K562 (cell line): ENCODE measurements around the gene TMEM239. TPM values are rescaled to one million over a fixed set of nuclear protein-coding genes. Genes with fewer than 3 reads are reported as not detected.

ENCODE experiments used
- ATAC-seq: fragments of 200-7000 bp; cut with Tn5 transposase; 3 replicates; pipeline ENCODE4 v1.9.1; 2020; ENCODE audit warnings: moderate library complexity
- BruUV-seq: library from RNA; stranded (reverse); fragments of 400-500 nt; replicated peaks from 2 replicates; lab custom pipeline; 2021; lab: Mats Ljungman, UMichigan
- CTCF ChIA-PET: fragments of 300-600 bp; formaldehyde crosslinking; extraction: SDS; loops from one replicate; lab custom pipeline; 2021; ENCODE audit warnings: low intra/inter-chr PET ratio; lab: Yijun Ruan, JAX
- POLR2A ChIA-PET: fragments of 300-600, 350-650 bp; sonication (Branson Sonifier 250); formaldehyde crosslinking; extraction: SDS; loops from one replicate; lab custom pipeline; 2021; ENCODE audit warnings: antibody characterized with exemption, inconsistent platforms; lab: Yijun Ruan, JAX
- DNase-seq, 4 experiments: peaks; one replicate each; pipeline versions ENCODE4 v3.0.0 to v3.0.0-alpha.2; 2011 to 2018; ENCODE audit warnings: low spot score in 3 of 4, mixed read lengths in 3 of 4; ENCODE audit errors: extremely low read depth in 1 of 4
- FAIRE-seq: peaks from 2 replicates; lab custom pipeline; 2011; peaks lifted over from hg19 to GRCh38; lab: Jason Lieb, UNC
- H2AFZ ChIP-seq: 2 replicates; pipeline ENCODE4 v1.6.0; 2011; ENCODE audit warnings: low read depth, low read length, control low read depth, inconsistent platforms
- H3K27ac ChIP-seq: fragments of 200-600 bp; 3 replicates; pipeline ENCODE4 v1.8.0; 2011; ENCODE audit warnings: low read depth, mild to moderate bottlenecking, control low read depth, inconsistent platforms, low read length, moderate library complexity, mixed read lengths; ENCODE audit errors: extremely low read depth
- H3K27me3 ChIP-seq, 2 experiments: fragments of 300-600 bp in 1 of 2; 2 replicates in 1 of 2; 3 replicates in 1 of 2; pipeline versions ENCODE4 v1.6.0 to v1.8.0; 2011; ENCODE audit warnings: inconsistent platforms in 2 of 2, low read length in 2 of 2, mild to moderate bottlenecking in 1 of 2, mixed read lengths in 1 of 2, moderate library complexity in 1 of 2; ENCODE audit not compliant: control insufficient read depth in 2 of 2, insufficient read depth in 2 of 2
- H3K36me3 ChIP-seq: fragments of 300-600 bp; 3 replicates; pipeline ENCODE4 v1.8.0; 2011; ENCODE audit warnings: mild to moderate bottlenecking, low read length, inconsistent platforms; ENCODE audit not compliant: control insufficient read depth, insufficient read depth
- H3K4me1 ChIP-seq, 2 experiments: fragments of 200-600 bp in 1 of 2; replicated peaks in 1 of 2; 2 replicates in 1 of 2; 3 replicates in 1 of 2; pipeline versions ENCODE4 v1.5.1 to v1.8.0; 2011; ENCODE audit warnings: inconsistent platforms in 2 of 2, low read length in 2 of 2, mild to moderate bottlenecking in 1 of 2, mixed read lengths in 1 of 2, moderate library complexity in 1 of 2; ENCODE audit not compliant: control insufficient read depth in 2 of 2, insufficient read depth in 2 of 2
- H3K4me2 ChIP-seq: 2 replicates; pipeline ENCODE4 v1.6.1; 2011; ENCODE audit warnings: low read length, control low read depth, inconsistent platforms, mixed read lengths; ENCODE audit not compliant: insufficient read depth
- H3K4me3 ChIP-seq: fragments of 200-600 bp; sonication (generic), shearing (Covaris generic); 2 replicates; pipeline ENCODE4 v1.5.1; 2016; ENCODE audit warnings: control low read depth, inconsistent platforms
- H3K79me2 ChIP-seq: fragments of 200-600 bp; 3 replicates; pipeline ENCODE4 v1.8.0; 2011; ENCODE audit warnings: low read length, inconsistent platforms; ENCODE audit not compliant: control insufficient read depth, insufficient read depth
- H3K9ac ChIP-seq, 2 experiments: 2 replicates each; pipeline versions ENCODE4 v1.6.0 to v1.6.1; 2011; ENCODE audit warnings: low read depth in 2 of 2, low read length in 2 of 2, control low read depth in 1 of 2, inconsistent platforms in 1 of 2, mild to moderate bottlenecking in 1 of 2, mixed read lengths in 1 of 2; ENCODE audit not compliant: insufficient read depth in 1 of 2
- H3K9me1 ChIP-seq: one replicate; pipeline ENCODE4 v1.6.0; 2011; ENCODE audit warnings: inconsistent platforms, mild to moderate bottlenecking, low read length, moderate library complexity; ENCODE audit not compliant: control insufficient read depth, insufficient read depth
- H3K9me3 ChIP-seq: replicated peaks from 2 replicates; pipeline ENCODE4 v1.5.1; 2011; ENCODE audit warnings: low read depth, low read length, inconsistent platforms; ENCODE audit not compliant: control insufficient read depth, insufficient read depth
- H4K20me1 ChIP-seq: replicated peaks from 2 replicates; pipeline ENCODE4 v1.6.1; 2011; ENCODE audit warnings: low read length, inconsistent platforms, mixed read lengths; ENCODE audit not compliant: control insufficient read depth, insufficient read depth
- ASH1L ChIP-seq: fragments of 450-650 bp; IDR thresholded peaks from 2 replicates; pipeline ENCODE4 v1.6.1; 2018; ENCODE audit warnings: borderline replicate concordance, mild to moderate bottlenecking, low read depth; ENCODE audit not compliant: partially characterized antibody
- ATF7 ChIP-seq: fragments of 450-650 bp; IDR thresholded peaks from 2 replicates; pipeline ENCODE4 v1.7.1; 2014; ENCODE audit warnings: mild to moderate bottlenecking, moderate library complexity
- EHMT2 ChIP-seq: fragments of 450-650 bp; IDR thresholded peaks from 2 replicates; pipeline ENCODE4 v1.6.1; 2018; ENCODE audit warnings: antibody characterized with exemption
- HDAC3 ChIP-seq: fragments of 450-650 bp; IDR thresholded peaks from 2 replicates; pipeline ENCODE4 v1.6.1; 2018; ENCODE audit warnings: borderline replicate concordance, mild to moderate bottlenecking, moderate library complexity; ENCODE audit not compliant: partially characterized antibody
- ZKSCAN1 ChIP-seq: fragments of 150-350 bp; IDR thresholded peaks from 2 replicates; pipeline ENCODE4 v1.6.1; 2016; ENCODE audit warnings: low read depth, low read length
- ZNF830 ChIP-seq: fragments of 250-450 bp; sonication (Bioruptor Pico); IDR thresholded peaks from 2 replicates; pipeline ENCODE4 v1.5.0; 2021; ENCODE audit warnings: mild to moderate bottlenecking
- WGBS: fragments of 100-300 bp; shearing (Covaris generic); methylation state at CpG from one replicate; pipeline ENCODE4 v1.1.6; 2016; ENCODE audit warnings: low coverage, mixed read lengths; ENCODE audit not compliant: insufficient coverage; ENCODE audit errors: missing lambda C conversion rate; 5-methylcytosine and 5-hydroxymethylcytosine counted together
- in situ Hi-C: fragments of 300-500 bp; cut with MboI; formaldehyde crosslinking; loops from 4 replicates; pipeline ENCODE4 v1.15.0; 2018; ENCODE audit warnings: inconsistent platforms, mixed read lengths
- intact Hi-C: fragments of 100-400 bp; cut with micrococcal nuclease; formaldehyde crosslinking; loops from 2 replicates; pipeline ENCODE4 v1.14.2; 2022
- polyA plus RNA-seq, 8 experiments: library from polyadenylated mRNA; depleted of rRNA in 4 of 8; stranded (reverse) in 5 of 8; unstranded in 3 of 8; fragments of >200 nt; fragmentation: Nextera tagmentation in 2 of 8; fragmentation: Illumina TruSeq in 1 of 8; extraction: Ambion mirVana in 2 of 8; extraction: Trizol in 1 of 8; gene quantifications; 2 replicates each; pipeline versions ENCODE4 v1.2.1 to v1.2.3, GENCODE V29; 2011 to 2014; ENCODE audit warnings: inconsistent platforms in 1 of 8, missing spikeins in 1 of 8
- total RNA-seq, 7 experiments: library from RNA; depleted of rRNA in 6 of 7; stranded (reverse); fragments of >200 nt in 6 of 7; fragmentation: Illumina TruSeq in 2 of 7; extraction: Trizol in 2 of 7; gene quantifications; 2 replicates each; pipeline versions ENCODE4 v1.2.1 to v1.2.3, GENCODE V29; 2011 to 2021; ENCODE audit warnings: low replicate concordance in 1 of 7

Gene TMEM239
- total and polyA plus RNA-seq, 9 of the 15 experiments (the other 6 are each of a cell fraction or from before 2014, with no cell fraction given), result not detected

DNA sequence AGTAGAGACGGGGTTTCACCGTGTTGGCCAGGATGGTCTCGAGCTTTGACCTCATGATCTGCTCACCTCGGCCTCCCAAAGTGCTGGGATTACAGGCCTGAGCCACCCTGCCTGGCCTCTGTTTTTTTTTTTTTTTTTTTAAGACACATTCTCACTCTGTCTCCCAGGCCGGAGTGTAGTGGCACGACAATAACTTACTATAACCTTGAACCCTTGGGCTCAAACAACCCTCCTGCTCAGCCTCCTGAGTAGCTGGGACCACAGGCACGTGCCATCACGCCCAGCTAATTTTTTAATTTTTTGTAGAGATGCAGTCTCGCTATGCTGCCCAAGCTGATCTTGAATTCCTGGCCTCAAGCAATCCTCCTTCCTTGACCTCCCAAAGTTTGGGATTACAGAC, 42.4 kb upstream of the TMEM239 start (continued):
- TF ChIP-seq HDAC3, result no peak
- TF ChIP-seq ZNF830 (CRISPR knock-in tag), result no peak
- no peak for TF ChIP-seq EHMT2
- TF ChIP-seq ZKSCAN1, result no peak

DNA sequence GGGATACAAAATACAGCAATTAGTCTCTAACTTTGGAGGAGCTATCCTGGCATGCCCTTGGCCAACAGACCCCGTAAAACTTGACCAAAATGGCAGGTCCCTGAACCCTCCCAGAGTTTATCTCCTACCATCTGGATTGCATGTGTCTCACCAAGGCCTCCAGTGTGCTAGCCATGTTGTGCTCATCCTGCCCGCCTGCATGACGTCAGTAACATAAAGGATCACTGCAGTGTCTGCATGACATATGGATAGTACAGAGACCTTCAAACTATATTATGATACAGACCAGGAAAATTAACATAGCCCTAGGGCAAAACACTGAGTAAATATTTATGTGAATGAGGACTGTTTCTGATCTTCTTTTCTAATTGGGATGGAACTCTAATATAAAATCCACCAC, 41.0 kb upstream of the TMEM239 start:
- DNase-seq (no peak), FAIRE-seq (no peak), ATAC-seq (no peak)
- Histone ChIP-seq H3K9me3 (no peaks in the 10 kb centered on the region), H3K36me3 (no peaks in the 10 kb centered on the region), H3K9ac (no peak overlapping the region), H3K4me1 (no peaks in the 10 kb centered on the region; a peak in 1 of 5 replicates), H3K27me3 (0 out of 5 replicates have a peak, but pooled peaks cover 0 to 4% of the 10 kb centered on the region in 2 experiments), H3K4me3 (no peak overlapping the region), H3K27ac (no peak overlapping the region), H3K9me1 (no peaks in the 10 kb centered on the region), H4K20me1 (no peaks in the 10 kb centered on the region), H3K79me2 (no peaks in the 10 kb centered on the region), H2AFZ (peak overlapping the region; percentile 40; the same call in 1 of the 2 replicates), H3K4me2 (no peak overlapping the region)
- intact Hi-C loops, result no loop called here
- ChIA-PET POLR2A (no interaction called here), CTCF (no interaction called here)
- no peak for TF ChIP-seq ASH1L
- 0 out of 2 replicates have a peak, but pooled peaks have one; percentile 39 for TF ChIP-seq ATF7
- in situ Hi-C loops, result no loop called here
- 26% methylated on average over 3 of the region's 3 CpGs for WGBS
- BruUV-seq, result no TSS peak
